GM21447 (cell line): Measurements from ENCODE around the gene DMWD.

Experiments used
- ATAC-seq: cut with Tn5 transposase; IDR thresholded peaks from one replicate; pipeline ENCODE4 v1.9.1; 2021; ENCODE audit not compliant: unreplicated experiment

Gene DMWD, protein sequence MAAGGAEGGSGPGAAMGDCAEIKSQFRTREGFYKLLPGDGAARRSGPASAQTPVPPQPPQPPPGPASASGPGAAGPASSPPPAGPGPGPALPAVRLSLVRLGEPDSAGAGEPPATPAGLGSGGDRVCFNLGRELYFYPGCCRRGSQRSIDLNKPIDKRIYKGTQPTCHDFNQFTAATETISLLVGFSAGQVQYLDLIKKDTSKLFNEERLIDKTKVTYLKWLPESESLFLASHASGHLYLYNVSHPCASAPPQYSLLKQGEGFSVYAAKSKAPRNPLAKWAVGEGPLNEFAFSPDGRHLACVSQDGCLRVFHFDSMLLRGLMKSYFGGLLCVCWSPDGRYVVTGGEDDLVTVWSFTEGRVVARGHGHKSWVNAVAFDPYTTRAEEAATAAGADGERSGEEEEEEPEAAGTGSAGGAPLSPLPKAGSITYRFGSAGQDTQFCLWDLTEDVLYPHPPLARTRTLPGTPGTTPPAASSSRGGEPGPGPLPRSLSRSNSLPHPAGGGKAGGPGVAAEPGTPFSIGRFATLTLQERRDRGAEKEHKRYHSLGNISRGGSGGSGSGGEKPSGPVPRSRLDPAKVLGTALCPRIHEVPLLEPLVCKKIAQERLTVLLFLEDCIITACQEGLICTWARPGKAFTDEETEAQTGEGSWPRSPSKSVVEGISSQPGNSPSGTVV

DNA sequence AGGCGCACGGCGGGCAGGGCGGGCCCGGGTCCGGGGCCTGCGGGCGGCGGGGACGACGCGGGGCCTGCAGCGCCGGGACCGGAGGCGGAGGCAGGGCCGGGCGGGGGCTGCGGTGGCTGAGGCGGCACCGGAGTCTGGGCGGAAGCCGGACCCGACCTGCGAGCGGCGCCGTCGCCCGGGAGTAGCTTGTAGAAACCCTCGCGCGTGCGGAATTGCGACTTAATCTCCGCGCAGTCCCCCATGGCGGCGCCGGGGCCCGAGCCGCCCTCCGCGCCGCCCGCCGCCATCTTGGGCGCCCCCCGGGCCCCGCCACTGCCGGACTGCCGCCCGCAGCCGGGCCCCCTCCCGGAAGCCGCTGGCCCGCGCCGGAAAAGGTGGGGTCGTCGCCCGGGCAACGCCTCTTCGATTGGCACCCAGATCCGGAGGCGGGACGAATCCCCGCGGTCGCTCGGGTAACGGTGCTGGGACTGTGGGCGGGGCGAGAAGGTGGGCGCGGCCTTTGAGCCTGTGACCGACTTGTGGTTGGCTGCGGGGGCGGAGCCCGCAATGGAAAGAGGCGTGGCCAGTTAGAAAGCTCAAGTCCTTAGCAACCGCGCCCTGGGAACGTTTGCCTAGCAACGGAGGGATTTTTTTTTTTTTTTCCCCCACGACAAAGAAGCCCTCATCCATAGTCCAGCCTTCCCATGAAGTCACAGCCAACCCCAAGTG lies at the start of gene DMWD:
DMWD (minus strand) TSS at position 376 of the 708 bp plus-strand sequence; CDS start at position 287, 89 bp downstream.
- ATAC-seq, result peak; percentile 90

DNA sequence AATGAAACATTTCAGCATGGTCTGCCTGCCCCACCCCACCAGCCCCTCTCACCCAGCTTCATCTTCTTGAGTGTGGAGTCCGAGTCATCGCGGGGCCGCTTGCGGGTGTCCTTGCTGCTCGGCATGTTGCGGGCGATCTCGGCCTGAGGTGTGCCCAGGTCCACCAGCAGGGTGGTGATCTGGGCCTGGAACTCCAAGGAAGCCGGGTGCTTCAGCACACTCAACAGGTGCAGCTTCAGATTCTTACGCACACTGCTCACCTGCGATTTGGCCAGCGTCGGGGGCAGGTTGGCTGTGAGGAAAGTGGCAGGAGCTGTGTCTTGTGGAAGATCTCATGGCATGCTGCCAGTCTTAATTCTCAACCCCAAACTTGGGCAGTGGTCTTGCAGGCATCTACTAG lies 49.6 kb upstream of the DMWD start:
- ATAC-seq, result no peak

DNA sequence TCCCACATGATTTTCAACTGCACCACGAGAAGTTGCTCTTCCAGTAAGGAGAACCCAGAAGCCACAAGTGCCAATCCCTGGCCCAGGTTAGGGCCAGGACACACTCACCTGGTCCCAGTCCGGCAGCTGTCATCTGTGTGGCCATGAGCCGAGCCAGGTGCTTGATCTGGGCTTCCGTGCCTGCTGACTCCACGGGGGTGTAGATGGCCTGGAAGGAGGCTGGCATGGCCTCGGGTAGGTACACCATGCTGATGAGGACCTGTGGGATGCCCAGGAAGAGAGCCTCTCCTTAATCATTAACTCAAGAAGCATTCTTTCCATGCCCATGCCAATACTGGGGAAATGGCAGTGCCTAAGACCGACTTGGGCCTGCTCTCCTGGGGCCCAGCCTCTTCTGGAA lies 42.3 kb upstream of the DMWD start:
- ATAC-seq, result no peak

DNA sequence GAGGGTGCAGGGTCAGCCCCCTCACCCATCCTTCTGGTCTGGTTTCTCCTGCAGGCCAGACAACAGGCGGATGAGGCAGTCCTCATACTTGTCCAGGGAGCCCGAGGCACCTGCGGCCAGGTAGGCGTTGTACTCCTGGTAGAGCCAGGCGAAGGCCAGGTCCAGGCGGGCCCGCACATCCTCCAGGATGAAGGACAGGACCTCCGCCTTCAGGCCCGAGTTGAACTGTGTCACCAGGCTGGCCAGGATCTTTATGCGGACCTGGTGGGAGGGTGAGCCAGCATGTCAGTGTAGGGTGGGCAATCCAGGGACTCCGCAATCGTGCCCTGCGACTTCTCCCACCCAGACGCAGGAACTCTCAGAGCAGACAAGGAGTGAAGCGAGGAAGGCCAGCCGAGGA lies 36.3 kb upstream of the DMWD start:
- no peak for ATAC-seq

DNA sequence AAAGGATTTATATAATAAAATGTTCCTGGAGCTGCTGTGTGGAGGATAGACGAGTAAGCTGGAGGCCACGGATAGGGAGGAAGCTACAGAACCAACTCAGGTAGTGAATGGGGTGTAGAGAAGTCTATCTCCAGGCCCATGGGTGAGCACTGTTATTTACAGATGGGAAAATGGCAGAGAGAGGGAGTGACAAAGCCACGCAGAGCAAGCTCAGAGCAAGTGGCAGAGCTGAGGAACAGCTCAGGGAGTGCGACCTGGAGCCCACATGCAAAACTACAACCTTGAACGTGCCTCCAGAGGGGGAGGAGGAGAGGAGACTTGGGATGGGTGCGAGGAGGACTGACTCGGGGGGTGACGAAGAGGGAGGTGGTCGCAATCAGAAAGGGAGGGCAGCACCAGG lies 35.9 kb upstream of the DMWD start:
- ATAC-seq, result no peak

DNA sequence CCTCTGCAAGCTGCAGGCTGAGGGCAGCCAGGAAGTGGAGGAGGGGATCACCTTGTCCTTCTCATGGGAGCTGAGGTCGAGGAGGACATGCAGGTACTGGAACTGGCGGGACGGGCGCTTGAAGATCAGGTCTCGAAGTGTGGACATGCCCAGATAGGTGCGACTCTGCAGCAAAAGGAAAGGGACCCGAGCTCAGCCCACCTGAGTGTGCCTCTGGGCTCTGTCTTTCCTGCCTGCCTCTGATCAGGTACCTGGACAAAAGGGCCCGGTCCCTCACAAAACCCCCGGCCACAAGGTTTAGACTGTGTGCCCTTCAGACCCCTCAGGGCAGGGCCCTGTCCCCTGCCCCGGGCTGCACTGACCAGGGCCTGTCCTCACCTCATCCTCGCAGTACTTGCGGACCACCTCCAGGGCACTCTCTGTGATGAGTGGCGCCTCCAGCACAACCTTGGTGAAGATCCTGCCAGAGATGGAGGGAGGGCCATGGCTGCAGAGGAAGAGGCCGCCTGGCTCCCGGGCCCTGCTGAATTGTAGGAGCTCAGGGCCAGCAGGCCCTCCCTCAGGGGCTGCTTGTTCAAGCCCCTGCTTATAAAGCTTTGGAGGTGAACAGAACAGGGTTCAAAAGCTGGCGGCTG lies 34.9 kb upstream of the DMWD start:
- ATAC-seq, result no peak

DNA sequence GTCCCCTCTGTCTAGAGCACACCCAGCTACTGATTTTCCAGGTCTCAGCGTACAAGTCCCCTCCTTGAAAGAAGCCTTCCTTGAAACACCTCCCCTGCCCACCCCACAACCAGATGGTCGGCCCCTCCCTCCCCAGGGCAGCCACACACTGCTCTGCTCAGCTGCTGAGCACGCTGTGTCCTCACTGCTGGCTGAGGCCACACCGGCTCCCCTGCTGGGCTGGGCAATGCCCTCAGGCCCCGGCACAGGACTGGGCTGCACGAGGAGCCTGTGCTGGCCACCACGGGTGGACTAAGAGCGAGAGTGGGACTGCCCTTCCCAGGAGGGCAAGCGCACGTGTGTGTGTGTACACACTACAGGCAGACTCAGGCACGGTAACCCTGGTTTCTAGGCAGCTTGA lies 34.3 kb upstream of the DMWD start:
- no peak for ATAC-seq

DNA sequence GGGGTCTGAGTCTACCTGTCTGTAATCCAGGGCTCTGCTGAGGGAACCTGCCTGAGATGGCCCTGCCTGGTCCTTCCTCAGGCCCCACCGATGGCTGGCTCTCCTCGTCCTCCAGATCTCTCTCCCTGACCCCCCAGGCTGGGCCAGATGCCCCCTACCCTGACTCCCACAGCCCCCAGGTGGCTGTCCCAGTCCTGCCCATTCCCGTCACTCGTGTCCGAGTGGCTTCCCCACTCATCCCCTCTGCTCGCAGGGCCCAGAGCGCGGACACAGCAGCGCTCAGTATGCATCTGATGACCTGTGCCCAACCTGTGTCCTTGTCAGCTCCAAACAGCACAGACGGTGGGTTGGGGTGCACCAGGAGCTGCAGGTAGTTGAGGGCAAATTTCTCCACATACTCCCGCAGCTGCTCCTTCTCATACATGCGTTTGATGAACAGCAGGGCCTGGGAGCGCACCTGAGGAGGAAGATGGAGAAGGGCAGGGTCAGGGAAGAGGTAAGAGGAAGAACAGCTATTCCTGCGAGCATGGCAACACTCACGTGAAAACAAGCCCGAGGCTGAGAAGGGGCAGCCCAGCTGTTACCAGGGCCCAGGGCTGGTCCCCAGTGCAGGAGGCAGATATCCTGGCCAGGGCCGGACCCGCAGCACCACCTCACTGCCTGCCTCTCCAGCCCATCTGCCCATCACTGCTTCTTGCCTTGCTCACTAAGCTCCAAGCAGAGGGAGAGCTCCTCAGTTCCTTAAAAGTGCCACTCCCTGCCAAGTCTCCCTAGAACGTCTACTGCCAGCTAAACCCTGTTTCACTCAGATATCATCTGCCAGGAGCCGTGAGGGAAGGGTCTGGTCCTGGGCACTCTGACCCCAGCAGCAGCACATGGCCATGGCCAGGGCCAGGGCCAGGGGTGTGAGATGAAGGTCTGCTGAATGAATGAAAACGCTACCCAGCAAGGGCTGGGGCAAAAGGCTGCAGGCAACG lies 33.6 kb upstream of the DMWD start:
- no peak for ATAC-seq

DNA sequence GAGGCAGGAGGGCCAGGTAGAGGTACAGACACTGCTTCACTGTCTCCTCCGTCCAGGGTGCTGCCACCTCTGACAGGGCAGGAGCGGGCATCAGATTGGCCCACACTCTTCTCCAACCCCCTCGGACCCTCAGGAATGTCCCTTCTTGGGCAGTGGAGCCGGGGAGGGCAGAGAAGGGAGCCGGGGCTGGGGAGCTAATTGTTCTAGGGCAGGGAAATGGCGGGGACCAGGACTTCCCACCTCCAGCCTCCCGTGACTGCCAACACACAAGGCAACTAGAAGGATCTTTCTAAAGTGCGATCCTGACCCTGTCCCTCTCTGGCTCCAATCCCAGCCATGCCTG lies 32.6 kb upstream of the DMWD start:
- no peak for ATAC-seq

DNA sequence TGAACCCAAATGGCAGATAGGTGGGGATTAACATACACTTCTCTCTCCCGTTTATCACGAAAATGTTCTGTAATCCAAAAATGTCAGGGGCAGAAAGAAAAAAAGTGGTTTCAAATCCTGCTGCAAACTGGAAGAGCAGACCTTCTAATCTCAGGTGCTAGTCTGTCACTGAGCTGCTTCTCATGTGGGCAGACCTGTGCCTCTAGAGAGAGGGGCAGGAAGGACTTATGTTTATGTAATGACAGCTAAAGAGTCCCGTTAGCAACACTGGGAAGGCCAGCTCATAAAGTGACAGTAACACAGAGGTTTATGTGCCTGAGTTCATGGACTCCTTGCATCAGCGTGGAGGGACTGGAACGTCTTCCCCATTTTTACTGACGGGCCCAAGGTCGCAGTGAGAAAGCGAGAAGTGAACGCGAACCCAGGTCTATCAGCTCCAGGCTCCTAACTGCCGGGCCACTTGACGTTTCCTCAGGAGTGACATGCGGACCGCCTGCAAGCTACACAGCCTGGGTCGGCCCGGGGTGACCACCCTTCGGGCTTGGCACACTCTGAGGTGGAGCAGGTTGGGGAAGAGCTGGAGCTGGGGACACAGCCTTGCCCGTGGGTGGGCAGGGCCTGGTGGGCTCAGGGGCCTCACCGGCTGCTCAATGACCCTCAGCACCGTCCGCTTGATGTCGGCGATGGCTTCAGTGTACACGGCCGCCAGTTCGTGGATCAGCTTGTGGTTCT lies 32.1 kb upstream of the DMWD start:
- no peak for ATAC-seq

DNA sequence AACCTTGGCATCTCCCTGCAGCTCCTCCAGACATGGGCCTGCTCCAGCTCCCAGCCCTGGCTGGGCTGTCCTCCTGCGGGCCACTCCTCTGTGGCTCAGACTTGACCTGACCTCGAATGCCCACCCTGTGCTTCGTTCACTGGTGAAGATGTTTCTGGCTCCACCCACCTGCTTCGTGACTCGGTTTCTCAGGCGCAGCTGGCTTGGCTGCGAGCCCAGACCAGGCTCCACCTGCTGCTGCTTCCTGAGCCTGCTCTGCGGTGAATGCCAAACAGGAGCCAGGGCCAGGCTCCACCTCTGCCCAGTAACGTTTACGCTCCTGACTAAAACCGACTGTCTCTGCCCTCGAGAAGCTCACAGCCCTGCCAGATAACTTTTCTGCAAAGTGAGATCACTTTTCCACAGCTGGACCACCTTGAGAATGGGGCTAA lies 31.4 kb upstream of the DMWD start:
- no peak for ATAC-seq

DNA sequence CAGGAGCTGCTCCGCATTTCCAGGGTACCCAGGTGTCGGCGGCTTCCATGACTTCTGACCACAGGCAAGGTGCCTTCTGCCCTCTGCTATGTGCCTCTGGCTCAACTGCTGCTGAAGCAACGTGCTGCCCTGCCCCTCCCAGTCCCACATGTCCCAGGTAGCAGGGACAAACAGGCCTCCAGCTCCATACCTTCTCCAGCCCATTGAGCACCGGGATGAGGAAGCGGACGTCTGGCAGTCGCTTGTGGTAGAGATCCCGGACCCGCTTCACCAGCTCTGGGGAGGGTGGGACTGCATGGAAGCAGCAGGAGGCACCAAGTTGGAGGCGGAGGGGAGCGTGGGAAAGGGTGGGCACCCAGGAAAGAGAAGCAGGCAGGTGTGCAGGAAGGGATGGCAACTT lies 30.5 kb upstream of the DMWD start:
- ATAC-seq, result no peak

DNA sequence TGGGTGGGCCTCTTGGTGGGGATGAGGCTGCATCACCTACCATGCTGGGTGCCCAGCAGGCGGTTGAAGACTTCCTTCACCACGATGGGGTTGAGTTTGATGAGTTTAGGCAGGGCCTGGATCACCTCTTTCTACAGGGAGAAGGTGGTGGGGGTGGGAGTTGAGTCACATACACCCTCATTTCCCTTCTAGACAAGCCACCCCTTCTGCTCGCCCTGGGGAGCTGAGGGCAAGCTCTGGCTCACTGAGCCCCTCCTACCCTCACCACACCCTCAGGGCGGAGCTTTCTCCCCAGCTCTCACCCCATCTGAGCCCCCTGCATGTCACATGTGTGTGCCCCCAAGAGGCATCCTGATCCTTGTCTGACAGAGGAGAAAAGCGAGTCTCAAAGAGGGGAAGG lies 30.1 kb upstream of the DMWD start:
- ATAC-seq, result no peak

DNA sequence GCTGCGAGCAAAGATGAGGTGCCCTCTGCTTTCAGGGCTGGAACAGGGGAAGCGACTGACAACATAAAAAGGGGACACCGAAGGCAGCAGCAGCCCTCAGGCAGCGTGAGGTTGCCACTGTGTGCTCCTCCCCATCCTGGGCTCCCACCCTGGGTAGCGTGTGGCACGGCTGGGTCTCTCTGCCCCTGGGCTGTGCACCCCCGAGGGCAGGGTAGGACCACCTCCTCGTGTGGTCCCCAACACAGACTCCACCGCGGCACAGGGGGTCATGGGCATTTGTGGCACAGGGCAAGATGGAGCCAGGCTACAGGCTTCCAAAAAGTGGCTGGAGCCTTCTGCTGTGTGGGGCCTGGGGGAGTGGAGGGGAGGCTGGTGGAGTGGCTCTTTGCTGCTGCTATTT lies 28.9 kb upstream of the DMWD start:
- no peak for ATAC-seq

DNA sequence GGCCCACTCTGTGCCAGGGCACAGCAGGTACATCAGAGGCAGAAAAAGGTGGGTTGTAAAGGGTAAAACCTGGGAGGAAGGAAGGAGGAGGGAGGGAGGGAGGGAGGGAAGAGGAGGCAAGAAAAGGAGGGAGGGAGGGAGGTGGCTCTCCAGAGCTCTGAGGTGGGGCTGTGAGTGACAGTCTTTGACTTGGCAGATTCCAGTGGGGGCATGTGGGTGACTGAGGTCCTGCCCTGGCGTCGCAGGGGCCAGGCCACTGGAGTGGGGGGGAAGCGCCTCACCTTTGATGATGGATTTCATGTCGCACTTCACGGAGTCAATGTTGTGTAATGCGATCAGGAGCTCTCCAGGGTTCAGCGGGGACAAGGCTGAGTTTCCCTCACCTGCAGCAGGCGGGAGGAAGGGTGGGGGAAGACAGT lies 28.5 kb upstream of the DMWD start:
- ATAC-seq, result no peak

DNA sequence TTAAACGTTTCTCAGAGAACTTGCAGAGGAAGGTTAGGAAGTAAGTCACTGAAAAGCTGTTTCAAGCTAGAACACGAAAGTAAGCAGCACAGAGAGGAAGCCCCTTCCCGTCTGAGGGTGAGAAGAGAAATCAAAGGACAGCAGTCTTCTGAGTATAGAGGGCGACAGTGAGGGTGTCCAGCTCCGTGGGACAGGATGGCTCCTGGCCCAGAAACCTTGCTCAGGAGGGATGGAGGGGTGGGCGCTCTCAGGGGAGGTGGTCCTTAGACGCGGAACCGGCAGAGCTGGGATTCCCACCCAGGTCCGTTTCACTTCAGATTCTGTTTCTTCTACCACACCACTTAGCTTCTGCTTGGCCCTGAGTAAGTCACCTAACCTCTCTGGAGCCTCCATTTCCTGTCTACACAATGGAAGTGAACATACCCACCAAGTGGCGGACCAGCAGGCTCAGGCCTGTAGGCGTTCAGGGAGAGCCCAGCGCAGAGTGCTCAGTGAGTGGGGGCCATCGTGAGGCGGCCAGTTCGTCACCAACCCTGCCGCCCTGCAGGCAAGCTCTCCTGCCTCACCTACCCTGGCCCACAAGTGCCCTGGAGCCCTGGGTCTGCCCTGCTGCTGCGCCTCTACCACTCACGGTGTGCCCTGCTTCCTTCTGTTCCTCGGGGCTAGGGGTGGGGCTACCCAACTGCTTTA lies 27.9 kb upstream of the DMWD start:
- no peak for ATAC-seq

DNA sequence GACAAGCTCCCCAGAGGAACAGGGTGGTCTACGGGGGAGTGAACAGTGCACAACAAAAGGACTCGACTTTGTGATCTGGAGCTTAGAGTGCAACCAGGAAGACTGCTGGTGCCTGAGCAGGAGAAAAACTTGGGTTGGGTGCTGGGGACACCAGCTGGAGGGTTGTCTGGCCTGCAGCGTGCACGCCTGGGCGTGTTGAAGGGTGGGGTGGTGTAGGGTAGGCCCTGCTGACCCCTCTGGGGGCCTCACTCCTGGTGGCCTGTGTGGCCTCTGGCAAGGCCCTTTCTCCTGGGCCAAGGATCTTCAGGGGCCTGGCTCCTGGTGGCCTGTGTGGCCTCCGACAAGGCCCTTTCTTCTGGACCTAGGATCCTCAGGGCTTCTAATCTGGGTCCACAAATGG lies 27.1 kb upstream of the DMWD start:
- no peak for ATAC-seq

DNA sequence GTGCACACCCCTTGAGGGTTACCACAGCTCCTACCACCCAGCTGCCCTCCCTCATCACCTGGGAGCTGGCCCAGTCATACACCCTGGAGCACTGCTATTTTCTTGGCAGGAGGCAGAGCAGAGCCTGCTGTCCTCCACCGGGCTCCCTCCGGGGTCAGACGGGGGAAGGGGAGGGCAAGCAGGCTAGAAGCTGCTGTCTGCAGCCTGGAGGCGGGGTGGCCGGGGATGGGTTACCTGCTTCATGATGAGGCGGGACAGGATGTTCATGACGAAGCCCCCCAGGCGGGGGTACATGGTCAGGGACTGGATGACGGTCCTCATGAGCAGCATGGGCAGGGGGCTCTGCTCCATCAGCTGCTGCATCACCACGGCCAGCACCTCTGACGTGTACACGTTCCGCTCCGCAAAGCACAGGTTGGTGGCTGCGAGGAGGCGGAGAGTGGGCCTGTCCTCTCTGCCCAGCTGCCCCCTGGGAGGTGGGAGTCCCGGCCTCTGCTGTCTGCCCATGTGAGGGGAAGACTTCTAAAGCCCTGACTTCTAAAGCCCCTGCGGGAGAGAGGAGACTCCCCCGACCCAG lies 25.2 kb upstream of the DMWD start:
- ATAC-seq, result no peak
